ENCODE measurements around the gene RHBG.

RHBG gene

DNA sequence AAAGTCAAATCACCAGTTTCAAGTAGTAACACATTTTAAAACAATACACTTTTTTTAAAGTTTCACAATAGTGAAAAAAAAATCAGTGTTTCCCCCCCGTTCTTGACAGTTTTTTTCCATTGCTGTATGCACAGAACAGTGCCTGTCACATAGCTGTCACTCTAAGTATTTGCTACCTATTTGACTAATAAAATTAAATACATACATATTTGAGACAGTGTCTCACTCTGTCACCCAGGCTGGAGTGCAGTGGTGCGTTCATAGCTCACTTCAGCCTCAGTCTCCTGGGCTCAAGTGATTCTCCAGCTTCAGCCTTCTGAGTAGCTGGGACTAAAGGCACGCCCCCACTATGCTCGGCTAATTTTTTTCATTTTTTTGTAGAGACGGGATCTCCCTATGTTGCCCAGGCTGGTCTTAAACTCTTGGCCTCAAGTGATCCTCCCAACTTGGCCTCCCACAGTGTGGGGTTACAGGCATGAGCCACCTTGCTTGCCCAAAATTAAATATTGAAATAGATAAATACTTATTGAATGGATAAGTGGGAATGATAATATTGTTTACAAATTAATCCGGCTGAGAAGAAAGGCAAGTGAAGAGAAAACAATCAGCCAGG is 12.6 kb upstream of the RHBG start:
- TF ChIP-seq, protein P1, sequence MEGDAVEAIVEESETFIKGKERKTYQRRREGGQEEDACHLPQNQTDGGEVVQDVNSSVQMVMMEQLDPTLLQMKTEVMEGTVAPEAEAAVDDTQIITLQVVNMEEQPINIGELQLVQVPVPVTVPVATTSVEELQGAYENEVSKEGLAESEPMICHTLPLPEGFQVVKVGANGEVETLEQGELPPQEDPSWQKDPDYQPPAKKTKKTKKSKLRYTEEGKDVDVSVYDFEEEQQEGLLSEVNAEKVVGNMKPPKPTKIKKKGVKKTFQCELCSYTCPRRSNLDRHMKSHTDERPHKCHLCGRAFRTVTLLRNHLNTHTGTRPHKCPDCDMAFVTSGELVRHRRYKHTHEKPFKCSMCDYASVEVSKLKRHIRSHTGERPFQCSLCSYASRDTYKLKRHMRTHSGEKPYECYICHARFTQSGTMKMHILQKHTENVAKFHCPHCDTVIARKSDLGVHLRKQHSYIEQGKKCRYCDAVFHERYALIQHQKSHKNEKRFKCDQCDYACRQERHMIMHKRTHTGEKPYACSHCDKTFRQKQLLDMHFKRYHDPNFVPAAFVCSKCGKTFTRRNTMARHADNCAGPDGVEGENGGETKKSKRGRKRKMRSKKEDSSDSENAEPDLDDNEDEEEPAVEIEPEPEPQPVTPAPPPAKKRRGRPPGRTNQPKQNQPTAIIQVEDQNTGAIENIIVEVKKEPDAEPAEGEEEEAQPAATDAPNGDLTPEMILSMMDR (IDR thresholded peaks at IDR 0.05; ENCODE audit: borderline replicate concordance, control extremely low read depth, extremely low read depth, insufficient read depth, missing control alignments): no peak
- no peak for DNase-seq (ENCODE audit: low spot score)
- in situ Hi-C loops (cut with MboI; ENCODE audit: low sequenced_read_pairs, unreplicated experiment): no loop called here

DNA sequence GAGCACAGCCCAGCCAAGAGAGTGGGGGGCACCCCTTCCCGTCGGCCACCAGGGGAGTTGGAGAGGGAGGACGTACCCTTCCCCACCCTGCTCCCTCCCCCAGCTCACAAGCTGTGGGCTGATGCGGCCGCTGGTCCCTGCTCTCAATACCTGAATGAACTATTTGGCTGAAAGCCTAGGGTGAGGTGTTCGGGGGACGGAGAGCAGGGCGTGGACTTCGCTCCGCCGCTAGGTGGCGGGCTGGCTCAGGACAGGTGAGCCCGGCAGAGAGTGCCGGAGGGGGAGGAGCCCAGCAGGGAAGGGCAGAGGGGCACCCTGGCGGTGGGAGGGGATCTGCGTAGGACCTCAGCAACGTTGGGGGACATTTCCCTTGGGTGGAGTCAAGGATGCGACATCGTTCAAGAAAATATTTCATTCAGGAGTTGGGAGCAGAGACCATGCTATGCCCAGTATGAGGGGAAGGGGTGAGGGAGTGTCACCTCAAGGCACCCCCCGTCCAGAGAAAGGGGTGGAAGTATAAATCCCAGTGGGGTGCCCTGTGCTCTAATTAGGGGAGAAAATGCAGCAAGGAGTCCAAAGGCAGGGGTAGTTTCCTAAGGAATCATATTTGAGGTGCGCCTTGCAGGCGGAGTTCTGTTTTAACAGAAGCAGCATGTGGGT is 12.0 kb upstream of the RHBG start:
- TF ChIP-seq, protein P1 (IDR thresholded peaks at IDR 0.05; ENCODE audit: borderline replicate concordance, control extremely low read depth, extremely low read depth, insufficient read depth, missing control alignments): peak; percentile 98
- peak; percentile 89 for DNase-seq (ENCODE audit: low spot score)
- in situ Hi-C loops (cut with MboI; ENCODE audit: low sequenced_read_pairs, unreplicated experiment): no loop called here

- no peak for DNase-seq (ENCODE audit: low spot score)
- in situ Hi-C loops (cut with MboI; ENCODE audit: low sequenced_read_pairs, unreplicated experiment): no loop called here
- TF ChIP-seq, protein P1 (IDR thresholded peaks at IDR 0.05; ENCODE audit: borderline replicate concordance, control extremely low read depth, extremely low read depth, insufficient read depth, missing control alignments): no peak
These were observed 11.0 kb upstream of the RHBG start for GRCh38 chr1:156357977-156358376.

DNA sequence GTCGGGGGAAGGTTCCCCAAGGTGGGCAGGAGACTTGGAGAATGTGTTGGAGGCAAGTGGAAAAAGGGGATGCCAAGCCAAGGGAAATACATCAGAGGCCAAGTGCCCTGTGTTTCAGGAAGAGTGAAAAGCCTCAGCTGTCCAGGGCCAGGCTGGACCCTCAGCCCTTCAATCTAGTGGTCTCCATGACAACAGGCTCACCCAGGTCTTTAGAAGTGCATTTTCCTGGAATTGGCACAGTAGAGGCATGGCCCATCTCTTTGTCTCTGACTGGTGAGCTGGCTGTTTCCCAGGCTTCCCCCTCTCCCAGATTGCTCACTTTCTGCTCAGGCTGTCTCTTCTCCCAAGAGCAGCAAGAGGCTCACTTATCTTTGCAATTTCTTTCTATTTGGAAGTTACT is 10.4 kb upstream of the RHBG start:
- DNase-seq (ENCODE audit: low spot score): no peak
- TF ChIP-seq, protein P1 (IDR thresholded peaks at IDR 0.05; ENCODE audit: borderline replicate concordance, control extremely low read depth, extremely low read depth, insufficient read depth, missing control alignments): no peak
- in situ Hi-C loops (cut with MboI; ENCODE audit: low sequenced_read_pairs, unreplicated experiment): no loop called here

DNA sequence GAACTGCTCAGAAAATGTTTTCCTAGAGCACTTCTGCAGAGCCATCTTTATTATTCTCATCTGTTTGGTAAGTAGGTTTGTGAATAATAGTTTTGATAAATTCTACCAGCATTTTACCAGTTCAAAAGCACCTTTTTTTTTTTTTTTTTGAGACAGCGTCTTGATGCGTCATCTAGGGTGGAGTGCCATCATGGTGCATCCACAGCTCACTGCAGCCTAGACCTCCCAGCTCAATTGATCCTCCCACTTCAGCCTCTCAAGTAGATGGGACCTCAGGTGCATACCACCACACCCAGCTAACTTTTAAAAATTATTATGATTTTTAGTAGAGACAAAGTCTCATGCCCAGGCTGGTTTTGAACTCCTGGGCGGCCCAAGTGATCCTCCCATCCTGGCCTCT is 9.8 kb upstream of the RHBG start:
- in situ Hi-C loops (cut with MboI; ENCODE audit: low sequenced_read_pairs, unreplicated experiment): no loop called here
- TF ChIP-seq, protein P1 (IDR thresholded peaks at IDR 0.05; ENCODE audit: borderline replicate concordance, control extremely low read depth, extremely low read depth, insufficient read depth, missing control alignments): no peak

DNA sequence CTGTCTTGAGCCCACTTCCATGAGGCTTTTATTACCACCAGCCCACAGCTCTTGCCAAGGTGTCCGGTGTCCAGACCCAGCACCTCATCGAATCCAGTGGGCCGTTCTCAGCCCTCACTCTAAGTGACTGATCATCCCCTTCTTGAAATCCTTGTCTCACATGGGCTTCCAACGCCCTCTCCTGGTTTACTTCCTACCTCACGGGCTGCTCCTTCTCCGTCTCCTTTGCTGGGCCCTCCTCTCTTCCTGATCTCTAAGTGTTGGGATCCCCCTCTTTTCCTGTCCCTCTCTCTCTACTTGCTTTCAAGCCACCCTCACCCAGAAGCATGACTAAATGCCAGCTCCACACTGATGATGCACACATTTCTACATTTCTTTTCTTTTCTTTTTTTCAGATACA is 9.0 kb upstream of the RHBG start:
- TF ChIP-seq, protein P1 (IDR thresholded peaks at IDR 0.05; ENCODE audit: borderline replicate concordance, control extremely low read depth, extremely low read depth, insufficient read depth, missing control alignments): no peak
- no peak for DNase-seq (ENCODE audit: low spot score)
- in situ Hi-C loops (cut with MboI; ENCODE audit: low sequenced_read_pairs, unreplicated experiment): no loop called here

More for the DNA sequence above, 9.8 kb upstream of the RHBG start:
- DNase-seq (ENCODE audit: low spot score): no peak

All from GM13976 (cell line).